K562 (cell line): ENCODE results near the gene FAM50A. TPM values are rescaled to one million over a fixed set of nuclear protein-coding genes. Genes with fewer than 3 reads are reported as not detected.

ENCODE experiments used
- ATAC-seq: fragments of 200-7000 bp; cut with Tn5 transposase; 3 replicates; pipeline ENCODE4 v1.9.1; 2020; ENCODE audit warnings: moderate library complexity
- BruUV-seq: library from RNA; stranded (reverse); fragments of 400-500 nt; replicated peaks from 2 replicates; lab custom pipeline; 2021; lab: Mats Ljungman, UMichigan
- CTCF ChIA-PET: fragments of 300-600 bp; formaldehyde crosslinking; extraction: SDS; loops from one replicate; lab custom pipeline; 2021; ENCODE audit warnings: low intra/inter-chr PET ratio; lab: Yijun Ruan, JAX
- POLR2A ChIA-PET: fragments of 300-600, 350-650 bp; sonication (Branson Sonifier 250); formaldehyde crosslinking; extraction: SDS; loops from one replicate; lab custom pipeline; 2021; ENCODE audit warnings: antibody characterized with exemption, inconsistent platforms; lab: Yijun Ruan, JAX
- DNase-seq, 4 experiments: peaks; one replicate each; pipeline versions ENCODE4 v3.0.0 to v3.0.0-alpha.2; 2011 to 2018; ENCODE audit warnings: low spot score in 3 of 4, mixed read lengths in 3 of 4; ENCODE audit errors: extremely low read depth in 1 of 4
- FAIRE-seq: peaks from 2 replicates; lab custom pipeline; 2011; peaks lifted over from hg19 to GRCh38; lab: Jason Lieb, UNC
- H2AFZ ChIP-seq: 2 replicates; pipeline ENCODE4 v1.6.0; 2011; ENCODE audit warnings: low read depth, low read length, control low read depth, inconsistent platforms
- H3K27ac ChIP-seq: fragments of 200-600 bp; 3 replicates; pipeline ENCODE4 v1.8.0; 2011; ENCODE audit warnings: low read depth, mild to moderate bottlenecking, control low read depth, inconsistent platforms, low read length, moderate library complexity, mixed read lengths; ENCODE audit errors: extremely low read depth
- H3K27me3 ChIP-seq, 2 experiments: fragments of 300-600 bp in 1 of 2; 2 replicates in 1 of 2; 3 replicates in 1 of 2; pipeline versions ENCODE4 v1.6.0 to v1.8.0; 2011; ENCODE audit warnings: inconsistent platforms in 2 of 2, low read length in 2 of 2, mild to moderate bottlenecking in 1 of 2, mixed read lengths in 1 of 2, moderate library complexity in 1 of 2; ENCODE audit not compliant: control insufficient read depth in 2 of 2, insufficient read depth in 2 of 2
- H3K36me3 ChIP-seq: fragments of 300-600 bp; 3 replicates; pipeline ENCODE4 v1.8.0; 2011; ENCODE audit warnings: mild to moderate bottlenecking, low read length, inconsistent platforms; ENCODE audit not compliant: control insufficient read depth, insufficient read depth
- H3K4me1 ChIP-seq, 2 experiments: fragments of 200-600 bp in 1 of 2; replicated peaks in 1 of 2; 2 replicates in 1 of 2; 3 replicates in 1 of 2; pipeline versions ENCODE4 v1.5.1 to v1.8.0; 2011; ENCODE audit warnings: inconsistent platforms in 2 of 2, low read length in 2 of 2, mild to moderate bottlenecking in 1 of 2, mixed read lengths in 1 of 2, moderate library complexity in 1 of 2; ENCODE audit not compliant: control insufficient read depth in 2 of 2, insufficient read depth in 2 of 2
- H3K4me2 ChIP-seq: 2 replicates; pipeline ENCODE4 v1.6.1; 2011; ENCODE audit warnings: low read length, control low read depth, inconsistent platforms, mixed read lengths; ENCODE audit not compliant: insufficient read depth
- H3K4me3 ChIP-seq: fragments of 200-600 bp; sonication (generic), shearing (Covaris generic); 2 replicates; pipeline ENCODE4 v1.5.1; 2016; ENCODE audit warnings: control low read depth, inconsistent platforms
- H3K79me2 ChIP-seq: fragments of 200-600 bp; 3 replicates; pipeline ENCODE4 v1.8.0; 2011; ENCODE audit warnings: low read length, inconsistent platforms; ENCODE audit not compliant: control insufficient read depth, insufficient read depth
- H3K9ac ChIP-seq, 2 experiments: 2 replicates each; pipeline versions ENCODE4 v1.6.0 to v1.6.1; 2011; ENCODE audit warnings: low read depth in 2 of 2, low read length in 2 of 2, control low read depth in 1 of 2, inconsistent platforms in 1 of 2, mild to moderate bottlenecking in 1 of 2, mixed read lengths in 1 of 2; ENCODE audit not compliant: insufficient read depth in 1 of 2
- H3K9me1 ChIP-seq: one replicate; pipeline ENCODE4 v1.6.0; 2011; ENCODE audit warnings: inconsistent platforms, mild to moderate bottlenecking, low read length, moderate library complexity; ENCODE audit not compliant: control insufficient read depth, insufficient read depth
- H3K9me3 ChIP-seq: replicated peaks from 2 replicates; pipeline ENCODE4 v1.5.1; 2011; ENCODE audit warnings: low read depth, low read length, inconsistent platforms; ENCODE audit not compliant: control insufficient read depth, insufficient read depth
- H4K20me1 ChIP-seq: replicated peaks from 2 replicates; pipeline ENCODE4 v1.6.1; 2011; ENCODE audit warnings: low read length, inconsistent platforms, mixed read lengths; ENCODE audit not compliant: control insufficient read depth, insufficient read depth
- BACH1 ChIP-seq: fragments of 200-800 bp; sonication (Bioruptor generic); IDR thresholded peaks from 2 replicates; pipeline ENCODE4 v1.6.1; 2016; ENCODE audit warnings: missing genetic modification characterization, missing compliant biosample characterization
- CCAR2 ChIP-seq: fragments of 200-400 bp; formaldehyde crosslinking; IDR thresholded peaks from 2 replicates; pipeline ENCODE4 v1.6.1; 2017; ENCODE audit warnings: mild to moderate bottlenecking, low read depth, low read length
- CREB3L1 ChIP-seq: fragments of 450-650 bp; IDR thresholded peaks from 2 replicates; pipeline ENCODE4 v1.6.1; 2014; ENCODE audit warnings: low read depth, mild to moderate bottlenecking, moderate library complexity, borderline replicate concordance
- FOSL1 ChIP-seq: fragments of 200-800 bp; sonication (Bioruptor generic); conservative IDR thresholded peaks from 2 replicates; pipeline ENCODE4 v1.6.1; 2016; ENCODE audit warnings: missing genetic modification characterization, missing compliant biosample characterization
- KLF16 ChIP-seq: IDR thresholded peaks from 2 replicates; pipeline ENCODE4 v1.6.1; 2016; ENCODE audit warnings: antibody characterized with exemption
- LCOR ChIP-seq: sonication (generic); formaldehyde crosslinking; IDR thresholded peaks from 2 replicates; pipeline ENCODE4 v1.8.0; 2022; ENCODE audit warnings: mild to moderate bottlenecking, missing genetic modification reagents
- MLLT1 ChIP-seq, 2 experiments: fragments of 450-650 bp; IDR thresholded peaks; 2 replicates each; pipeline ENCODE4 v1.6.1; 2016
- NCOA6 ChIP-seq: fragments of 450-650 bp; IDR thresholded peaks from 2 replicates; pipeline ENCODE4 v1.6.1; 2017; ENCODE audit warnings: mild to moderate bottlenecking
- ZBTB34 ChIP-seq: fragments of 250-450 bp; sonication (Bioruptor Pico); IDR thresholded peaks from 2 replicates; pipeline ENCODE4 v1.8.0; 2021; ENCODE audit warnings: mild to moderate bottlenecking, moderate library complexity
- WGBS: fragments of 100-300 bp; shearing (Covaris generic); methylation state at CpG from one replicate; pipeline ENCODE4 v1.1.6; 2016; ENCODE audit warnings: low coverage, mixed read lengths; ENCODE audit not compliant: insufficient coverage; ENCODE audit errors: missing lambda C conversion rate; 5-methylcytosine and 5-hydroxymethylcytosine counted together
- in situ Hi-C: fragments of 300-500 bp; cut with MboI; formaldehyde crosslinking; loops from 4 replicates; pipeline ENCODE4 v1.15.0; 2018; ENCODE audit warnings: inconsistent platforms, mixed read lengths
- intact Hi-C: fragments of 100-400 bp; cut with micrococcal nuclease; formaldehyde crosslinking; loops from 2 replicates; pipeline ENCODE4 v1.14.2; 2022
- polyA plus RNA-seq, 8 experiments: library from polyadenylated mRNA; depleted of rRNA in 4 of 8; stranded (reverse) in 5 of 8; unstranded in 3 of 8; fragments of >200 nt; fragmentation: Nextera tagmentation in 2 of 8; fragmentation: Illumina TruSeq in 1 of 8; extraction: Ambion mirVana in 2 of 8; extraction: Trizol in 1 of 8; gene quantifications; 2 replicates each; pipeline versions ENCODE4 v1.2.1 to v1.2.3, GENCODE V29; 2011 to 2014; ENCODE audit warnings: inconsistent platforms in 1 of 8, missing spikeins in 1 of 8
- total RNA-seq, 7 experiments: library from RNA; depleted of rRNA in 6 of 7; stranded (reverse); fragments of >200 nt in 6 of 7; fragmentation: Illumina TruSeq in 2 of 7; extraction: Trizol in 2 of 7; gene quantifications; 2 replicates each; pipeline versions ENCODE4 v1.2.1 to v1.2.3, GENCODE V29; 2011 to 2021; ENCODE audit warnings: low replicate concordance in 1 of 7
- TF ChIP-seq, protein P1 (sequence below): IDR thresholded peaks from 2 replicates; pipeline ENCODE4 v1.6.1; 2011; ENCODE audit not compliant: insufficient read length; ENCODE audit errors: extremely low read depth
- TF ChIP-seq, protein P2 (sequence below): fragments of 450-650 bp; IDR thresholded peaks from 2 replicates; pipeline ENCODE4 v1.6.1; 2017; ENCODE audit warnings: antibody characterized with exemption, mild to moderate bottlenecking

The FAM50A gene
- total and polyA plus RNA-seq, 9 of the 15 experiments (the other 6 are each of a cell fraction or from before 2014, with no cell fraction given) = 4.4 to 114 (median 67.3) TPM

GRCh38 chrX:154397888-154398667 lies 45.9 kb upstream of the FAM50A start, which contains the start of gene RPL10:
TSS of gene RPL10 (plus strand) at chrX:154398377. CDS start at chrX:154398520, 143 bp downstream.
- Histone ChIP-seq H3K4me1 (peaks cover 5 to 18% of the 10 kb centered on the region in 2 experiments; a peak in 3 of 5 replicates), H3K27ac (peak within 1 kb of the TSS; percentile 97), H4K20me1 (peaks cover 13% of the 10 kb centered on the region), H3K9me1 (no peaks in the 10 kb centered on the region), H3K36me3 (peaks cover 35% of the 10 kb centered on the region), H3K9me3 (no peaks in the 10 kb centered on the region; the same call in 1 of the 2 replicates), H2AFZ (peak within 1 kb of the TSS; percentile 85), H3K4me3 (peak within 1 kb of the TSS; percentile 76), H3K79me2 (peaks cover 42% of the 10 kb centered on the region), H3K9ac (peak within 1 kb of the TSS; percentile 95 to 98), H3K4me2 (peak within 1 kb of the TSS; percentile 97), H3K27me3 (no peaks in the 10 kb centered on the region)
- no TSS peak for BruUV-seq
- CTCF ChIA-PET = interaction anchor here (3.3 kb wide), 1 partner anchor 137 kb away, joined by 17 read pairs; no protein-coding TSS in a partner anchor
- ATAC-seq (peak; percentile 69), DNase-seq (peak; percentile 89 to 98 (median 94)), FAIRE-seq (peak; percentile 93)
- 0% methylated on average over 44 of the region's 69 CpGs for WGBS
- intact Hi-C loops (loop anchor here (5.0 kb wide), 1 partner anchor 89 kb away; the partner anchor contains the start of gene UBL4A), in situ Hi-C loops (no loop called here)
- POLR2A ChIA-PET = interaction anchor here (0.5 to 6.0 kb wide), 31 partner anchors 12 to 148 kb away, joined by 3 to 85 read pairs (median 5); partner anchors contain the start of genes ATP6AP1, DNASE1L1, EMD and FAM50A
- TF ChIP-seq, protein P1, sequence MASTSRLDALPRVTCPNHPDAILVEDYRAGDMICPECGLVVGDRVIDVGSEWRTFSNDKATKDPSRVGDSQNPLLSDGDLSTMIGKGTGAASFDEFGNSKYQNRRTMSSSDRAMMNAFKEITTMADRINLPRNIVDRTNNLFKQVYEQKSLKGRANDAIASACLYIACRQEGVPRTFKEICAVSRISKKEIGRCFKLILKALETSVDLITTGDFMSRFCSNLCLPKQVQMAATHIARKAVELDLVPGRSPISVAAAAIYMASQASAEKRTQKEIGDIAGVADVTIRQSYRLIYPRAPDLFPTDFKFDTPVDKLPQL = peak; percentile 94
- TF ChIP-seq MLLT1 (IDR thresholded peaks at IDR 0.05) = peak; percentile 93 to 97
- TF ChIP-seq, protein P2, sequence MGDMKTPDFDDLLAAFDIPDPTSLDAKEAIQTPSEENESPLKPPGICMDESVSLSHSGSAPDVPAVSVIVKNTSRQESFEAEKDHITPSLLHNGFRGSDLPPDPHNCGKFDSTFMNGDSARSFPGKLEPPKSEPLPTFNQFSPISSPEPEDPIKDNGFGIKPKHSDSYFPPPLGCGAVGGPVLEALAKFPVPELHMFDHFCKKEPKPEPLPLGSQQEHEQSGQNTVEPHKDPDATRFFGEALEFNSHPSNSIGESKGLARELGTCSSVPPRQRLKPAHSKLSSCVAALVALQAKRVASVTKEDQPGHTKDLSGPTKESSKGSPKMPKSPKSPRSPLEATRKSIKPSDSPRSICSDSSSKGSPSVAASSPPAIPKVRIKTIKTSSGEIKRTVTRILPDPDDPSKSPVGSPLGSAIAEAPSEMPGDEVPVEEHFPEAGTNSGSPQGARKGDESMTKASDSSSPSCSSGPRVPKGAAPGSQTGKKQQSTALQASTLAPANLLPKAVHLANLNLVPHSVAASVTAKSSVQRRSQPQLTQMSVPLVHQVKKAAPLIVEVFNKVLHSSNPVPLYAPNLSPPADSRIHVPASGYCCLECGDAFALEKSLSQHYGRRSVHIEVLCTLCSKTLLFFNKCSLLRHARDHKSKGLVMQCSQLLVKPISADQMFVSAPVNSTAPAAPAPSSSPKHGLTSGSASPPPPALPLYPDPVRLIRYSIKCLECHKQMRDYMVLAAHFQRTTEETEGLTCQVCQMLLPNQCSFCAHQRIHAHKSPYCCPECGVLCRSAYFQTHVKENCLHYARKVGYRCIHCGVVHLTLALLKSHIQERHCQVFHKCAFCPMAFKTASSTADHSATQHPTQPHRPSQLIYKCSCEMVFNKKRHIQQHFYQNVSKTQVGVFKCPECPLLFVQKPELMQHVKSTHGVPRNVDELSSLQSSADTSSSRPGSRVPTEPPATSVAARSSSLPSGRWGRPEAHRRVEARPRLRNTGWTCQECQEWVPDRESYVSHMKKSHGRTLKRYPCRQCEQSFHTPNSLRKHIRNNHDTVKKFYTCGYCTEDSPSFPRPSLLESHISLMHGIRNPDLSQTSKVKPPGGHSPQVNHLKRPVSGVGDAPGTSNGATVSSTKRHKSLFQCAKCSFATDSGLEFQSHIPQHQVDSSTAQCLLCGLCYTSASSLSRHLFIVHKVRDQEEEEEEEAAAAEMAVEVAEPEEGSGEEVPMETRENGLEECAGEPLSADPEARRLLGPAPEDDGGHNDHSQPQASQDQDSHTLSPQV = peak; percentile 77
- no peak for TF ChIP-seq BACH1 (tag)
- TF ChIP-seq ZBTB34 (CRISPR knock-in tag) = no peak
- TF ChIP-seq NCOA6 = no peak
- TF ChIP-seq KLF16 = no peak
- peak; percentile 74; the same call in 1 of the 2 replicates for TF ChIP-seq CREB3L1
- TF ChIP-seq CCAR2 = no peak
- TF ChIP-seq LCOR = no peak; the same call in none of the 2 replicates
- peak; percentile 55 for TF ChIP-seq FOSL1
